HG03558 (cell line): ENCODE measurements around the gene VAPB.

Experiments used
- ATAC-seq: cut with Tn5 transposase; IDR thresholded peaks from one replicate; pipeline ENCODE4 v1.9.1; 2021; ENCODE audit warnings: moderate number of reproducible peaks; ENCODE audit not compliant: unreplicated experiment; ENCODE audit errors: extremely low read depth

VAPB gene

GRCh38 chr20:58454460-58454859 lies 65.4 kb downstream of the VAPB start:
- ATAC-seq: no peak

- no peak for ATAC-seq
These were observed 68.2 kb downstream of the VAPB start for GRCh38 chr20:58457083-58457695.

- peak; percentile 95 for ATAC-seq
These were observed 69.5 kb downstream of the VAPB start for GRCh38 chr20:58458342-58459057.

- no peak for ATAC-seq
These were observed 70.2 kb downstream of the VAPB start for GRCh38 chr20:58459058-58459750.

GRCh38 chr20:58461104-58461503 lies 72.1 kb downstream of the VAPB start:
- ATAC-seq: no peak

GRCh38 chr20:58461899-58462298 lies 72.9 kb downstream of the VAPB start:
- ATAC-seq: no peak

GRCh38 chr20:58463256-58463655 lies 74.2 kb downstream of the VAPB start:
- no peak for ATAC-seq

- ATAC-seq: no peak
These were observed 75.8 kb downstream of the VAPB start for GRCh38 chr20:58464838-58465237.

GRCh38 chr20:58466095-58466708 lies 77.2 kb downstream of the VAPB start:
- ATAC-seq: no peak

GRCh38 chr20:58466729-58467571 lies 77.9 kb downstream of the VAPB start:
- ATAC-seq: no peak

GRCh38 chr20:58467572-58468527 lies 78.8 kb downstream of the VAPB start:
- no peak for ATAC-seq

GRCh38 chr20:58469616-58470015 lies 80.6 kb downstream of the VAPB start:
- ATAC-seq: no peak

- ATAC-seq: no peak
These were observed 81.5 kb downstream of the VAPB start for GRCh38 chr20:58470336-58471192.

- ATAC-seq: no peak
These were observed 82.5 kb downstream of the VAPB start for GRCh38 chr20:58471193-58472164.

- no peak for ATAC-seq
These were observed 83.4 kb downstream of the VAPB start for GRCh38 chr20:58472273-58473018.
